Caco-2 (cell line): ENCODE data around the gene CDYL2. TPM values are rescaled to one million over a fixed set of nuclear protein-coding genes. Genes with fewer than 3 reads are reported as not detected.

Experiments
- BruUV-seq: library from RNA; stranded (reverse); fragments of 400-500 nt; replicated peaks from 2 replicates; lab custom pipeline; 2021; lab: Mats Ljungman, UMichigan
- CTCF ChIA-PET: fragments of 300-600 bp; sonication (Branson Sonifier 250); formaldehyde crosslinking; loops from one replicate; lab custom pipeline; 2022; ENCODE audit warnings: antibody characterized with exemption; lab: Charles Lee
- POLR2A ChIA-PET: fragments of 300-600 bp; sonication (Branson Sonifier 250); formaldehyde crosslinking; loops from one replicate; lab custom pipeline; 2022; ENCODE audit warnings: antibody characterized with exemption; lab: Charles Lee
- DNase-seq, 2 experiments: peaks; one replicate each; pipeline versions ENCODE4 v3.0.0 to v3.0.0-alpha.2; 2020 to 2022
- H3K27me3 ChIP-seq: replicated peaks from 2 replicates; pipeline ENCODE4 v1.6.0; 2011; ENCODE audit warnings: low read length; ENCODE audit not compliant: control insufficient read depth, insufficient read depth
- H3K36me3 ChIP-seq: 2 replicates; pipeline ENCODE4 v1.5.1; 2011; ENCODE audit warnings: low read length; ENCODE audit not compliant: control insufficient read depth, insufficient read depth
- H3K4me1 ChIP-seq: fragments of 250-450 bp; sonication (Bioruptor Pico); 2 replicates; pipeline ENCODE4 v1.5.1; 2020; ENCODE audit warnings: mild to moderate bottlenecking
- H3K4me3 ChIP-seq: 2 replicates; pipeline ENCODE4 v1.5.1; 2011; ENCODE audit warnings: low read depth, mild to moderate bottlenecking, control low read depth, low read length
- H3K9me3 ChIP-seq: fragments of 250-450 bp; sonication (Bioruptor Pico); 2 replicates; pipeline ENCODE4 v1.5.1; 2020; ENCODE audit warnings: mild to moderate bottlenecking, moderate library complexity
- H3K27ac Mint-ChIP-seq: one replicate; pipeline ENCODE4 v1.8.0; 2022; ENCODE audit warnings: mixed read lengths; ENCODE audit not compliant: unreplicated experiment
- H3K27me3 Mint-ChIP-seq: one replicate; pipeline ENCODE4 v1.8.0; 2022; ENCODE audit warnings: mixed read lengths; ENCODE audit not compliant: insufficient read depth, unreplicated experiment
- H3K36me3 Mint-ChIP-seq: one replicate; pipeline ENCODE4 v1.8.0; 2022; ENCODE audit warnings: mild to moderate bottlenecking, mixed read lengths; ENCODE audit not compliant: insufficient read depth, unreplicated experiment
- H3K4me1 Mint-ChIP-seq: one replicate; pipeline ENCODE4 v1.8.0; 2022; ENCODE audit warnings: low read depth, mixed read lengths; ENCODE audit not compliant: unreplicated experiment
- H3K4me3 Mint-ChIP-seq: one replicate; pipeline ENCODE4 v1.8.0; 2022; ENCODE audit warnings: mild to moderate bottlenecking, moderate library complexity, mixed read lengths; ENCODE audit not compliant: unreplicated experiment
- H3K9me3 Mint-ChIP-seq: one replicate; pipeline ENCODE4 v1.8.0; 2022; ENCODE audit warnings: mixed read lengths; ENCODE audit not compliant: unreplicated experiment
- CTCF ChIP-seq, 2 experiments: fragments of 200-600 bp in 1 of 2; IDR thresholded peaks; 1 replicate in 1 of 2; 2 replicates in 1 of 2; pipeline versions ENCODE4 v1.5.1 to v1.8.0; 2011 to 2022; ENCODE audit warnings: antibody characterized with exemption in 1 of 2, control low read depth in 1 of 2, inconsistent platforms in 1 of 2, low read depth in 1 of 2, low read length in 1 of 2, mild to moderate bottlenecking in 1 of 2, moderate library complexity in 1 of 2; ENCODE audit not compliant: insufficient read depth in 1 of 2, severe bottlenecking in 1 of 2, unreplicated experiment in 1 of 2
- intact Hi-C: fragments of 100-400 bp; cut with micrococcal nuclease; formaldehyde crosslinking; loops from one replicate; pipeline ENCODE4 v1.10.0; 2022; ENCODE audit not compliant: unreplicated experiment
- total RNA-seq: library from RNA; stranded (reverse); gene quantifications from 2 replicates; pipeline ENCODE4 v1.2.3, GENCODE V29; 2022

The CDYL2 gene
- total RNA-seq, 1 experiment from 2014 or later = 1.8 TPM

- no peaks in the 10 kb centered on the region; the same call in 1 of the 2 replicates for H3K27me3 ChIP-seq
- intact Hi-C loops = no loop called here
- no peak for TF ChIP-seq CTCF (IDR thresholded peaks at IDR 0.05; ENCODE audit: insufficient read depth in 1 of 2, low read depth in 1 of 2, low read length in 1 of 2, severe bottlenecking in 1 of 2, unreplicated experiment in 1 of 2)
- H3K9me3 Mint-ChIP-seq = no peaks in the 10 kb centered on the region
- no peak overlapping the region for H3K27ac Mint-ChIP-seq
- no peaks in the 10 kb centered on the region for H3K36me3 Mint-ChIP-seq
- DNase-seq = no peak
- H3K4me1 Mint-ChIP-seq = no peaks in the 10 kb centered on the region
- H3K36me3 ChIP-seq = no peaks in the 10 kb centered on the region
- ChIA-PET CTCF (no interaction called here), POLR2A (no interaction called here)
- no peak overlapping the region for H3K4me3 ChIP-seq
- H3K9me3 ChIP-seq = no peaks in the 10 kb centered on the region
- H3K4me1 ChIP-seq = no peaks in the 10 kb centered on the region
- BruUV-seq = no TSS peak
- H3K4me3 Mint-ChIP-seq = no peak overlapping the region
- peaks cover 17% of the 10 kb centered on the region for H3K27me3 Mint-ChIP-seq
Observed at GRCh38 chr16:80557037-80557436, 247.4 kb downstream of the CDYL2 start.

- no peak overlapping the region for H3K4me3 Mint-ChIP-seq
- no peaks in the 10 kb centered on the region for H3K36me3 Mint-ChIP-seq
- ChIA-PET POLR2A (no interaction called here), CTCF (no interaction called here)
- no peak overlapping the region for H3K27ac Mint-ChIP-seq
- H3K9me3 ChIP-seq = no peaks in the 10 kb centered on the region
- no peaks in the 10 kb centered on the region for H3K36me3 ChIP-seq
- intact Hi-C loops = no loop called here
- no TSS peak for BruUV-seq
- no peak for DNase-seq
- no peaks in the 10 kb centered on the region for H3K4me1 ChIP-seq
- no peaks in the 10 kb centered on the region for H3K9me3 Mint-ChIP-seq
- H3K27me3 Mint-ChIP-seq = peaks cover 17% of the 10 kb centered on the region
- no peaks in the 10 kb centered on the region; the same call in 1 of the 2 replicates for H3K27me3 ChIP-seq
- TF ChIP-seq CTCF (IDR thresholded peaks at IDR 0.05; ENCODE audit: insufficient read depth in 1 of 2, low read depth in 1 of 2, low read length in 1 of 2, severe bottlenecking in 1 of 2, unreplicated experiment in 1 of 2) = no peak
- H3K4me3 ChIP-seq = no peak overlapping the region
- H3K4me1 Mint-ChIP-seq = no peaks in the 10 kb centered on the region
Observed at GRCh38 chr16:80556481-80556880, 247.9 kb downstream of the CDYL2 start.

- Mint-ChIP-seq H3K9me3 (no peaks in the 10 kb centered on the region), H3K36me3 (no peaks in the 10 kb centered on the region), H3K27ac (no peak overlapping the region), H3K27me3 (peaks cover 6% of the 10 kb centered on the region), H3K4me3 (no peak overlapping the region), H3K4me1 (no peaks in the 10 kb centered on the region)
- Histone ChIP-seq H3K4me3 (no peak overlapping the region), H3K9me3 (no peaks in the 10 kb centered on the region), H3K27me3 (no peaks in the 10 kb centered on the region; the same call in 1 of the 2 replicates), H3K36me3 (no peaks in the 10 kb centered on the region), H3K4me1 (no peaks in the 10 kb centered on the region)
- intact Hi-C loops = no loop called here
- no TSS peak for BruUV-seq
- no peak for TF ChIP-seq CTCF (IDR thresholded peaks at IDR 0.05; ENCODE audit: insufficient read depth in 1 of 2, low read depth in 1 of 2, low read length in 1 of 2, severe bottlenecking in 1 of 2, unreplicated experiment in 1 of 2)
- DNase-seq = no peak
- POLR2A ChIA-PET = no interaction called here
- CTCF ChIA-PET = no interaction called here
Observed at GRCh38 chr16:80554033-80554432, 250.4 kb downstream of the CDYL2 start.
